Gastroesophageal sphincter (tissue), 4 donors: ENCODE measurements around the gene NAA38. TPM values are rescaled to one million over a fixed set of nuclear protein-coding genes. Genes with fewer than 3 reads are reported as not detected.
A peak's percentile ranks its signal among the peaks of the same experiment; 100 is the strongest.

Experiments
- ATAC-seq: fragments of 150-250 bp; one replicate; pipeline ENCODE4 v1.9.1; 2016; ENCODE audit warnings: mild to moderate bottlenecking, moderate library complexity
- H3K27ac ChIP-seq, 4 donors: fragments of 200-600 bp; sonication (generic) in 3 of 4; 1 replicate in 3 of 4; 2 replicates in 1 of 4; pipeline ENCODE4 v1.5.1; 2016 to 2019
- H3K27me3 ChIP-seq: fragments of 200-600 bp; sonication (generic); one replicate; pipeline ENCODE4 v1.5.1; 2019
- H3K36me3 ChIP-seq, 2 donors: fragments of 200-600 bp; sonication (generic); one replicate each; pipeline ENCODE4 v1.5.1; 2019; ENCODE audit warnings: control low read depth in 1 of 2
- H3K4me1 ChIP-seq, 3 donors: fragments of 200-600 bp; sonication (generic); 1 replicate in 2 of 3; 2 replicates in 1 of 3; pipeline ENCODE4 v1.5.1; 2016 to 2019; ENCODE audit warnings: control low read depth in 2 of 3
- H3K4me3 ChIP-seq, 2 donors: fragments of 200-600 bp; sonication (generic); one replicate each; pipeline ENCODE4 v1.5.1; 2019; ENCODE audit warnings: mild to moderate bottlenecking in 1 of 2, moderate library complexity in 1 of 2
- H3K9me3 ChIP-seq, 3 donors: fragments of 200-600 bp; sonication (generic); one replicate each; pipeline ENCODE4 v1.5.1; 2017 to 2019; ENCODE audit warnings: control low read depth in 2 of 3
- EP300 ChIP-seq: sonication (generic); formaldehyde crosslinking; IDR thresholded peaks from one replicate; pipeline ENCODE4 v1.6.1; 2017; ENCODE audit warnings: antibody characterized with exemption, mild to moderate bottlenecking
- POLR2A ChIP-seq, 2 donors: fragments of 450-650 bp; IDR thresholded peaks; one replicate each; pipeline ENCODE4 v1.6.1; 2017; ENCODE audit warnings: antibody characterized with exemption in 2 of 2, mild to moderate bottlenecking in 2 of 2, moderate library complexity in 1 of 2
- POLR2AphosphoS5 ChIP-seq: sonication (generic); formaldehyde crosslinking; IDR thresholded peaks from one replicate; pipeline ENCODE4 v1.6.1; 2017; ENCODE audit warnings: antibody characterized with exemption
- WGBS, 2 donors: methylation state at CpG; one replicate each; pipeline ENCODE4 v1.1.5; 2018; ENCODE audit warnings: low coverage in 1 of 2; 5-methylcytosine and 5-hydroxymethylcytosine counted together
- total RNA-seq, 4 donors: library from RNA; depleted of rRNA; stranded (reverse); fragments of >200 nt; gene quantifications; one replicate each; pipeline ENCODE4 v1.1.0, GENCODE V29; 2016
- TF ChIP-seq, protein P1 (sequence below), 4 experiments: fragments of 200-600 bp in 2 of 4; fragments of 450-650 bp in 2 of 4; sonication (generic) in 1 of 4; IDR thresholded peaks; one replicate each; pipeline ENCODE4 v1.5.1; 2017 to 2019; ENCODE audit warnings: antibody characterized with exemption in 4 of 4, mild to moderate bottlenecking in 2 of 4, moderate library complexity in 2 of 4

The NAA38 gene
- total RNA-seq, 4 donors from 2014 or later: 60.5 to 84.7 (median 69.8) TPM

DNA sequence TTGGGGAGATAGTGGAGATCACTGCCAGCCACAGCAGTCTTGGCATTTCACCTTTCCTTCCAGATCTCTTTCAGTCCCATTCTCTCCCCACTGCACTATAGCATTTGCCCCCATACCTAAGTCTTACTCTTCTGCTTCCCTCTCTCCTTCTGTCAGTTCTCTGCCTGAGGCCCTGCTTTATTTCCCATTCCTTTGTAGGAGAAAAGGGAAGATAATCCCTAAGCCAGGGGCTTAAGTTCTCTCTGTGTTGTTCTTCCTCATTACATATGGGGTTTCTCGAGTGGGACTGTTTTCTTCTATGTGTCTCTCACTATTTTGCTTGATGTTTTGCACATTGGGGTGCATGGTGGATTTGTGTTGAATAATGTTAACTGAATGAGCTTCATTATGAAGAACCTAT, 16.9 kb downstream of the NAA38 start:
- no peak for TF ChIP-seq EP300
- TF ChIP-seq, protein P1, sequence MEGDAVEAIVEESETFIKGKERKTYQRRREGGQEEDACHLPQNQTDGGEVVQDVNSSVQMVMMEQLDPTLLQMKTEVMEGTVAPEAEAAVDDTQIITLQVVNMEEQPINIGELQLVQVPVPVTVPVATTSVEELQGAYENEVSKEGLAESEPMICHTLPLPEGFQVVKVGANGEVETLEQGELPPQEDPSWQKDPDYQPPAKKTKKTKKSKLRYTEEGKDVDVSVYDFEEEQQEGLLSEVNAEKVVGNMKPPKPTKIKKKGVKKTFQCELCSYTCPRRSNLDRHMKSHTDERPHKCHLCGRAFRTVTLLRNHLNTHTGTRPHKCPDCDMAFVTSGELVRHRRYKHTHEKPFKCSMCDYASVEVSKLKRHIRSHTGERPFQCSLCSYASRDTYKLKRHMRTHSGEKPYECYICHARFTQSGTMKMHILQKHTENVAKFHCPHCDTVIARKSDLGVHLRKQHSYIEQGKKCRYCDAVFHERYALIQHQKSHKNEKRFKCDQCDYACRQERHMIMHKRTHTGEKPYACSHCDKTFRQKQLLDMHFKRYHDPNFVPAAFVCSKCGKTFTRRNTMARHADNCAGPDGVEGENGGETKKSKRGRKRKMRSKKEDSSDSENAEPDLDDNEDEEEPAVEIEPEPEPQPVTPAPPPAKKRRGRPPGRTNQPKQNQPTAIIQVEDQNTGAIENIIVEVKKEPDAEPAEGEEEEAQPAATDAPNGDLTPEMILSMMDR (IDR thresholded peaks at IDR 0.05): no peak
- no peak for TF ChIP-seq POLR2A (IDR thresholded peaks at IDR 0.05)
- no peak for TF ChIP-seq POLR2AphosphoS5
- H3K4me3 ChIP-seq: no peak overlapping the region
- H3K9me3 ChIP-seq: no peaks in the 10 kb centered on the region
- H3K4me1 ChIP-seq: peaks cover 9 to 92% (median 49%) of the 10 kb centered on the region in 3 donors
- no peaks in the 10 kb centered on the region for H3K27me3 ChIP-seq
- no peak for ATAC-seq
- 39% methylated on average over 1 of the region's 1 CpG; no CpG with 5 or more reads in 1 of the 2 donors for WGBS, 2 donors
- H3K27ac ChIP-seq: peak overlapping the region in 3 of 4 donors; percentile 90 to 99 (median 98)
- H3K36me3 ChIP-seq: peaks cover 0 to 17% of the 10 kb centered on the region in 2 donors

- Histone ChIP-seq H3K4me3 (no peak overlapping the region), H3K27ac (peak overlapping the region in 3 of 4 donors; percentile 90 to 99 (median 98)), H3K4me1 (peaks cover 6 to 86% (median 44%) of the 10 kb centered on the region in 3 donors), H3K27me3 (no peaks in the 10 kb centered on the region), H3K36me3 (peaks cover 0 to 14% of the 10 kb centered on the region in 2 donors), H3K9me3 (no peaks in the 10 kb centered on the region)
- ATAC-seq: no peak
- TF ChIP-seq EP300 (no peak), POLR2A (IDR thresholded peaks at IDR 0.05) (no peak), POLR2AphosphoS5 (no peak)
- TF ChIP-seq, protein P1 (IDR thresholded peaks at IDR 0.05): no peak
- WGBS, 2 donors: 33 to 40% methylated on average over 1 of the region's 2 CpGs
Measured at GRCh38 chr17:7839876-7840261, 17.5 kb downstream of the NAA38 start.

- Histone ChIP-seq H3K27ac (peak overlapping the region in 3 of 4 donors; percentile 90 to 99 (median 98)), H3K9me3 (no peaks in the 10 kb centered on the region), H3K4me1 (peaks cover 6 to 83% (median 44%) of the 10 kb centered on the region in 3 donors), H3K4me3 (no peak overlapping the region), H3K36me3 (peaks cover 0 to 14% of the 10 kb centered on the region in 2 donors), H3K27me3 (no peaks in the 10 kb centered on the region)
- ATAC-seq: no peak
- 60% methylated on average over 1 of the region's 6 CpGs; no CpG with 5 or more reads in 1 of the 2 donors for WGBS, 2 donors
- TF ChIP-seq EP300 (no peak), POLR2AphosphoS5 (no peak), POLR2A (IDR thresholded peaks at IDR 0.05) (no peak)
- TF ChIP-seq, protein P1 (IDR thresholded peaks at IDR 0.05): no peak
Measured at GRCh38 chr17:7839190-7839875, 18.0 kb downstream of the NAA38 start.

GRCh38 chr17:7838090-7839075, 19.0 kb downstream of the NAA38 start:
- WGBS, 2 donors: 14 to 17% methylated on average over 3 of the region's 12 CpGs
- peak overlapping the region in 1 of 2 donors; percentile 86 for H3K4me3 ChIP-seq
- H3K4me1 ChIP-seq: peaks cover 6 to 77% (median 45%) of the 10 kb centered on the region in 3 donors

More at GRCh38 chr17:7838090-7839075, 19.0 kb downstream of the NAA38 start:
- Histone ChIP-seq H3K27ac (peak overlapping the region in 3 of 4 donors; percentile 90 to 99 (median 98)), H3K9me3 (no peaks in the 10 kb centered on the region), H3K27me3 (no peaks in the 10 kb centered on the region), H3K36me3 (peaks cover 0 to 14% of the 10 kb centered on the region in 2 donors)
- no peak for ATAC-seq
- TF ChIP-seq POLR2AphosphoS5 (no peak), EP300 (no peak), POLR2A (IDR thresholded peaks at IDR 0.05) (no peak)
- TF ChIP-seq, protein P1 (IDR thresholded peaks at IDR 0.05): no peak
